Keratinocyte (primary cell): ENCODE measurements around the gene DMRTB1. TPM values are rescaled to one million over a fixed set of nuclear protein-coding genes. Genes with fewer than 3 reads are reported as not detected.

Experiments used
- DNase-seq: peaks from one replicate; pipeline ENCODE4 v3.0.0-alpha.2; 2011; ENCODE audit warnings: low read depth, missing footprints, low spot score
- FAIRE-seq: peaks from 2 replicates; lab custom pipeline; 2011; peaks lifted over from hg19 to GRCh38; lab: Jason Lieb, UNC
- H2AFZ ChIP-seq: 2 replicates; pipeline ENCODE4 v1.6.0; 2012; ENCODE audit warnings: low read length, control low read depth, inconsistent platforms; ENCODE audit not compliant: control insufficient read depth
- H3K27ac ChIP-seq: 2 replicates; pipeline ENCODE4 v1.5.1; 2011; ENCODE audit warnings: low read length; ENCODE audit not compliant: control insufficient read depth, insufficient read depth
- H3K27me3 ChIP-seq: 3 replicates; pipeline ENCODE4 v1.6.0; 2011; ENCODE audit warnings: low read length; ENCODE audit not compliant: control insufficient read depth, insufficient read depth; ENCODE audit errors: extremely low read depth
- H3K36me3 ChIP-seq, 2 experiments: 2 replicates in 1 of 2; 3 replicates in 1 of 2; pipeline ENCODE4 v1.5.1; 2011; ENCODE audit warnings: low read length in 2 of 2, mild to moderate bottlenecking in 1 of 2; ENCODE audit not compliant: control insufficient read depth in 2 of 2, insufficient read depth in 2 of 2; ENCODE audit errors: extremely low read depth in 1 of 2
- H3K4me1 ChIP-seq: 3 replicates; pipeline ENCODE4 v1.5.1; 2011; ENCODE audit warnings: low read length; ENCODE audit not compliant: control insufficient read depth, insufficient read depth; ENCODE audit errors: extremely low read depth
- H3K4me2 ChIP-seq: 3 replicates; pipeline ENCODE4 v1.6.0; 2011; ENCODE audit warnings: low read depth, low read length; ENCODE audit not compliant: control insufficient read depth, insufficient read depth; ENCODE audit errors: extremely low read depth
- H3K4me3 ChIP-seq, 3 experiments: fragments of 200-600 bp in 1 of 3; sonication (generic) in 1 of 3; 2 replicates in 2 of 3; 3 replicates in 1 of 3; pipeline ENCODE4 v1.5.1; 2011 to 2016; ENCODE audit warnings: low read length in 3 of 3, mild to moderate bottlenecking in 3 of 3, control low read depth in 2 of 3, inconsistent platforms in 1 of 3, low read depth in 1 of 3, mixed read lengths in 1 of 3, mixed run types in 1 of 3, moderate library complexity in 1 of 3; ENCODE audit not compliant: control insufficient read depth in 2 of 3, insufficient read depth in 2 of 3; ENCODE audit errors: extremely low read depth in 1 of 3
- H3K79me2 ChIP-seq: 2 replicates; pipeline ENCODE4 v1.6.0; 2012; ENCODE audit warnings: low read length; ENCODE audit not compliant: control insufficient read depth, insufficient read depth
- H3K9ac ChIP-seq: 3 replicates; pipeline ENCODE4 v1.6.0; 2011; ENCODE audit warnings: low read length; ENCODE audit not compliant: control insufficient read depth, insufficient read depth; ENCODE audit errors: extremely low read depth
- H3K9me1 ChIP-seq: 3 replicates; pipeline ENCODE4 v1.6.0; 2011; ENCODE audit warnings: low read length; ENCODE audit not compliant: control insufficient read depth, insufficient read depth; ENCODE audit errors: extremely low read depth
- H3K9me3 ChIP-seq: 2 replicates; pipeline ENCODE4 v1.5.1; 2012; ENCODE audit warnings: low read depth, low read length; ENCODE audit not compliant: control insufficient read depth
- H4K20me1 ChIP-seq: 3 replicates; pipeline ENCODE4 v1.6.0; 2011; ENCODE audit warnings: low read length; ENCODE audit not compliant: control insufficient read depth, insufficient read depth; ENCODE audit errors: extremely low read depth
- EZH2 ChIP-seq: IDR thresholded peaks from one replicate; pipeline ENCODE4 v1.6.1; 2012; ENCODE audit warnings: inconsistent platforms, mild to moderate bottlenecking, low read length, moderate library complexity
- dilution Hi-C: fragments of 300-500 bp; cut with MboI; formaldehyde crosslinking; loops from one replicate; pipeline ENCODE4 v1.7.0; 2020; ENCODE audit warnings: low sequenced_read_pairs; ENCODE audit not compliant: extremely low pct_ligation_motif_present
- polyA plus RNA-seq, 5 experiments: library from polyadenylated mRNA; depleted of rRNA in 3 of 5; stranded (reverse) in 3 of 5; stranded (forward) in 1 of 5; unstranded in 1 of 5; fragments of >200 nt; gene quantifications; 1 replicate in 1 of 5; 2 replicates in 3 of 5; 3 replicates in 1 of 5; pipeline versions ENCODE4 v1.2.1 to v1.2.3, GENCODE V29; 2011 to 2012; ENCODE audit warnings: missing spikeins in 2 of 5, low read depth in 1 of 5, low replicate concordance in 1 of 5
- TF ChIP-seq, protein P1 (sequence below), 3 experiments: IDR thresholded peaks in 1 of 3; conservative IDR thresholded peaks in 1 of 3; optimal IDR thresholded peaks in 1 of 3; 2 replicates in 2 of 3; 3 replicates in 1 of 3; pipeline versions ENCODE3 to v1.5.1; 2011; ENCODE audit warnings: low read length in 3 of 3, mild to moderate bottlenecking in 3 of 3, moderate library complexity in 2 of 3, control low read depth in 1 of 3, inconsistent platforms in 1 of 3; ENCODE audit not compliant: insufficient read depth in 2 of 3; ENCODE audit errors: extremely low read depth in 1 of 3

The DMRTB1 gene
- polyA plus RNA-seq, 1 donor (not counting 4 experiments of a cell fraction or from before 2014, with no cell fraction given): not detected

DNA sequence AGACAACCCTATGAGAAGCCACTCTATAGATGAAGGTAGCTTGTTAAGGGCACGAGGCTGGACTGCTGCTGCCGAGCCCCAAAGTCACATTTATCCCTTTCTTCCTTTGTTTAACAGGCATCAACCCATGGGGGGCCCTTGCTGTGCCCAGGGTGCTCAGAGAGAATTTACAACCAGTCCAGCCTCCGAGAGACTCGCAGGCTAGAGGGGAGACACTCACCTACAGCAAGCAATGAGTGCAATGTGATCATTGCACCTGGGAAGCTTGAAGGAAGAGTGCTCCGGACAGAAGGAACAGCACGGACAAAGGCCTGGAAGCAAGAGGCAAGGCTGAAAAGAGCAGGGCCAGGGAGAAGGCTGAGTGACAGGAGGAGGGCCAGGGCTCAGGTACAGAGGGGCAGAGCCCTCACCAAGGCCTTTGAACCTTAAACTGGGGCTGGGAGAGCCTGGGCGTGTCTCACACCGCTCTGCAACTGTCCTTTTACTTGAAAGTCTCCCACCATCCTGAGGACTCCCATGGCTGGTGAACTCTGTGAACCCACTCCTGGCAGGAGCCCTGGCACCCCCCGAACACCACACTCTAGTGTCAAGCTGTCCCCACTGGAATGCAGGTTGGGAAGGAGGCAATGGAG, 27.3 kb downstream of the DMRTB1 start:
- Histone ChIP-seq H4K20me1 (no peaks in the 10 kb centered on the region), H2AFZ (no peak overlapping the region), H3K27me3 (peaks cover 6% of the 10 kb centered on the region), H3K9me3 (no peaks in the 10 kb centered on the region), H3K9ac (no peak overlapping the region), H3K27ac (no peak overlapping the region), H3K9me1 (no peaks in the 10 kb centered on the region), H3K79me2 (no peaks in the 10 kb centered on the region), H3K4me3 (no peak overlapping the region), H3K4me1 (no peaks in the 10 kb centered on the region), H3K4me2 (no peak overlapping the region), H3K36me3 (no peaks in the 10 kb centered on the region)
- no peak for DNase-seq
- TF ChIP-seq EZH2: no peak
- TF ChIP-seq, protein P1, sequence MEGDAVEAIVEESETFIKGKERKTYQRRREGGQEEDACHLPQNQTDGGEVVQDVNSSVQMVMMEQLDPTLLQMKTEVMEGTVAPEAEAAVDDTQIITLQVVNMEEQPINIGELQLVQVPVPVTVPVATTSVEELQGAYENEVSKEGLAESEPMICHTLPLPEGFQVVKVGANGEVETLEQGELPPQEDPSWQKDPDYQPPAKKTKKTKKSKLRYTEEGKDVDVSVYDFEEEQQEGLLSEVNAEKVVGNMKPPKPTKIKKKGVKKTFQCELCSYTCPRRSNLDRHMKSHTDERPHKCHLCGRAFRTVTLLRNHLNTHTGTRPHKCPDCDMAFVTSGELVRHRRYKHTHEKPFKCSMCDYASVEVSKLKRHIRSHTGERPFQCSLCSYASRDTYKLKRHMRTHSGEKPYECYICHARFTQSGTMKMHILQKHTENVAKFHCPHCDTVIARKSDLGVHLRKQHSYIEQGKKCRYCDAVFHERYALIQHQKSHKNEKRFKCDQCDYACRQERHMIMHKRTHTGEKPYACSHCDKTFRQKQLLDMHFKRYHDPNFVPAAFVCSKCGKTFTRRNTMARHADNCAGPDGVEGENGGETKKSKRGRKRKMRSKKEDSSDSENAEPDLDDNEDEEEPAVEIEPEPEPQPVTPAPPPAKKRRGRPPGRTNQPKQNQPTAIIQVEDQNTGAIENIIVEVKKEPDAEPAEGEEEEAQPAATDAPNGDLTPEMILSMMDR (optimal IDR thresholded peaks at IDR 0.05 in 1 of 3, IDR thresholded peaks at IDR 0.05 in 1 of 3, conservative IDR thresholded peaks at IDR 0.05 in 1 of 3; ENCODE audit: extremely low read depth in 1 of 3, insufficient read depth in 2 of 3, low read length in 3 of 3): no peak
- no peak for FAIRE-seq
- dilution Hi-C loops: loop anchor here (25.0 kb wide), 1 partner anchor 276 kb away; no protein-coding TSS in a partner anchor

DNA sequence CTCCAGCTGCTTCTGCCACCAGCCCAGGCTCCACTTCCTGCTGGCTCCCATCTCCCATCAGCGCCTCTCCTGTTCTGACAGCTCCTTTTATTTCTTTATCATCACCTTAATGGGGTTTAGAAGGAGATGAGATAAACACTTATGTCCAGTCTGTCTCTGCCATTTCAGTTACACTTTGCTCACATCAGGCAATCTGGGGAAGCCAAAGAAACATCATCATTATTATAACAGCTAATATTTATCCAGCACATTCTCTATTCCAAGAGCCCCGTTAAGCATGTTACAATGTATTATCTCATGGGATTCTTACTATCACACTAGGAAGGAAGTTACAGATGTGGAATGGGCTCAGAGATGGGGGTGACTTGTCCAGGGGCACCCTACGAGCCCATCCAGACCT, 31.2 kb downstream of the DMRTB1 start:
- H3K27ac ChIP-seq: no peak overlapping the region

More for the DNA sequence above, 31.2 kb downstream of the DMRTB1 start:
- H3K9ac ChIP-seq: no peak overlapping the region
- H3K79me2 ChIP-seq: no peaks in the 10 kb centered on the region
- dilution Hi-C loops: loop anchor here (25.0 kb wide), 1 partner anchor 272 kb away; no protein-coding TSS in a partner anchor
- no peaks in the 10 kb centered on the region for H3K36me3 ChIP-seq
- H3K9me3 ChIP-seq: no peaks in the 10 kb centered on the region
- H2AFZ ChIP-seq: no peak overlapping the region
- no peaks in the 10 kb centered on the region for H4K20me1 ChIP-seq
- peaks cover 6% of the 10 kb centered on the region for H3K27me3 ChIP-seq
- DNase-seq: no peak
- no peaks in the 10 kb centered on the region for H3K9me1 ChIP-seq
- no peaks in the 10 kb centered on the region for H3K4me1 ChIP-seq
- FAIRE-seq: no peak
- no peak overlapping the region for H3K4me2 ChIP-seq
- no peak overlapping the region for H3K4me3 ChIP-seq
- TF ChIP-seq, protein P1 (optimal IDR thresholded peaks at IDR 0.05 in 1 of 3, IDR thresholded peaks at IDR 0.05 in 1 of 3, conservative IDR thresholded peaks at IDR 0.05 in 1 of 3; ENCODE audit: extremely low read depth in 1 of 3, insufficient read depth in 2 of 3, low read length in 3 of 3): no peak
- no peak for TF ChIP-seq EZH2
